Hepatic stellate cell (primary cell): Measurements from ENCODE around the gene DSEL.

Experiments used
- DNase-seq: peaks from one replicate; pipeline ENCODE4 v3.0.0; 2011; ENCODE audit warnings: low spot score

Gene DSEL

DNA sequence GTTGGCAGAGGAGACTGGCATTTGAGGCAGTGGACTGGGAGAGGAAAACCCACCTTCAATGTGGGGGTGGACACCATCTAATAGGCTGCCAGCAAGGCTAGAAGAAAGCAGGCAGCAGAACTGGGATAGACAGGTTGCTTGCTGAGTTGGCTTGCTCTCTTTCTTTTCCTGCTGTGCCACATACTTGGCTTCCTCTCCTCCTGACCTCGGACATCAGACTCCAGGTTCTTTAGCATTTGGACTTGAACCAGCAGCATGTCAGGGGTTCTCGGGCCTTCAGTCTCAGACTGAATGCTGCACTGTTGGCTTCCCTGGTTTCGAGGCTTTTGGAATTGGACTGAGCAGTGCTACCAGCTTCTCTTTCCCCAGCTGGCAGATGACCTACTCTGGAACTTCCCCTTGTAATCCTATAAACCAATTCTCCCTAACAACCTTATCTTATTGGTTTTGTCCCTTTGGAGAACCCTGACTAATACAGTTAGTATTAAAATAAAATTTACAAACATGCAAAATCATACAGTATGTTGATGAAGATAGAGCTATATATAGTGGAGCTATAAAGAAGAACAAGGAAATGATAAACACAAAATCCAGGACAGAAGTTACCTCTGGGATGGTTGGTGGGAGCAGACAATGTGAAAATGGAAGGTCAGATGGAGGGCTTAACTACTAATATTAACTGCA is 15.9 kb downstream of the DSEL start:
- no peak for DNase-seq

DNA sequence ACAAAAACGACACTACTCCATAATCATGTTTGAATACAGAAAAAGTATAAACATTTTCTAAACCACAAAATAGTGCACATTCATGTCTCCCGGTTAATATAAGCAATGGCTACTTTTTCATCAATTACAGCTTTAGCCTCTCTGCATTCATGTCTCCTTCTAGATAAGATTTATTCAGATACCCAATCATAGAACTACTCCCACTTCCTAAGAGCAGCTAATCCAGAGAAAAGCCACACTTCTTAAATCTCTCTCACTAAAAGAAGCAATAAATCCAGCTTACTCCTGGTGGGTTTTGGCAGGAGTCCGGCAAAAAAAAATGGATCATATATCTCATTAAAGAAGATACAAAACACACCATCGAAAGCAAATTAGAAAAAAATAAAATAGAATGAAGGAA is 20.1 kb downstream of the DSEL start:
- DNase-seq: no peak

DNA sequence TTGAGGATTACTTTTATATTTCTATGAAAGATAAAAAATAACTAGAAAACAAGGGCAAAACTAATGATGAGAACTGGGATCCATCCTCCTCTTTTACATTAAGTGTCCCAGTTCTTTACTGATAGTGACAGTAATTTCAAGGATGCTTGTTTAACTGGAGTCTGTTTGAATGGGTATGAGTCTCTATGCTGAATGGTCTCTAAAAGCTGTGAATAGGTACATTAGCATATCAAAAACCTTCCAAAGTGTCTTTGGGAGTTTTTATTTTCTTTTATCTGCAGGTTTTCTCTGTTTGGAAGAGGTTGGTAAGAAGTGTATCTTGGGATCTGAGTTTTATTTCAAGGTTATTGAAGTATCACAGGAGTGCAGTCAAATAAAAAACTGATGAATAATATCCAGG is 30.0 kb downstream of the DSEL start:
- no peak for DNase-seq

DNA sequence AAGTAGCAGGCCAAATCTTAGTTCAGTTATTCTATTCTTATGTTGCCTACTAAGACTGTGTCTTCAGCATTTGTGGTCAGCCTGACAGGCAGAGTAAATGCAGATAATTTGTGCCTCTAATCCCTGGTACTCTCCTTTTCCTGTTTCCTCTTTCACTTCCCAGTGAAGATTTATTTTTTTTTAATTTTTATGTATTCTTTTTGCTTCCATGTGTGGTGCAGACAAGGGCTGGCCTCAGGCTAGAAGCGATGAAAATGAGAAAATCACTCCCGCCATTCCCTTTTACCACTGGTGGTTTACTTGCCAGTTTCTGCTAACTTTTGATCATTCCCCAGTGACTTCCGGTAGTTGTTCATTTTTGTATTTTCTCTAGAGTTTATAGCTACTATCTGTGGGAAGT is 30.9 kb downstream of the DSEL start:
- DNase-seq: no peak

DNA sequence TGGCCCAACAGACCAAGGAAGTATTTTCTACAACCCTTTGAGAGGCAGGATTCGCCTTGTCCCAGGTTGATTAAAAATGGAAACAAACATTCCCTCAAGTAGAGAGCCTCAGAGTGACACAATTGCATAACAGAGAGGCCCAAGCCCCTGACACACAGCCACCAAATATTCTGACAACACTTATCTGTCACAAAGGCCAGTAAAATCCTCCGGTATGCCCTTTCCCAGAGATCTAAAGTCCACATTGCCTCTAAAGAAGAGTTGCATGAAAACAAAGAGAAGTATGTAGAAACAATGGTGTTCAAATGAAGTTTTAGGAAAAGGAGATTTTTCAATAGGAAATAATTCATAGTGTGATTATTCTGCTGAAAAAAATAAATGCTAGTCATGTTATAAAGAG is 32.1 kb downstream of the DSEL start:
- no peak for DNase-seq

DNA sequence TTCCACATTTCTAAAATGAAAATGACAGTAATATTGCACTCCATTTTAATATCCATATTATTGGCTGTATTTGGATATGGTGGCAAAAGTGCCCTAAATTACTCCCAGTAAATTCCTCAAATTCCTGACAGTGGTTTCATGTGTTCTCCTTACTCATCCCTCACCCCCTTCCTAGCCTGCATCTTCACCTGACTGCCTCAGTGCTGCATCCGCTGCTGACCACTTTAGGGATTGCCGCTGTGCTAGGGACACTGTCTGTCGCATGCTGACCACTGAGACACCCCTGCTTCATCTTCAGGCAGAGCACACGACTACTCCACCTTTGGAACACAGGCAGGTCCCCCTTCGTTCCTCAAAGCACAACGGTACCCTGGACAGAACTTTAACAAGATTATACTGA is 32.6 kb downstream of the DSEL start:
- no peak for DNase-seq

DNA sequence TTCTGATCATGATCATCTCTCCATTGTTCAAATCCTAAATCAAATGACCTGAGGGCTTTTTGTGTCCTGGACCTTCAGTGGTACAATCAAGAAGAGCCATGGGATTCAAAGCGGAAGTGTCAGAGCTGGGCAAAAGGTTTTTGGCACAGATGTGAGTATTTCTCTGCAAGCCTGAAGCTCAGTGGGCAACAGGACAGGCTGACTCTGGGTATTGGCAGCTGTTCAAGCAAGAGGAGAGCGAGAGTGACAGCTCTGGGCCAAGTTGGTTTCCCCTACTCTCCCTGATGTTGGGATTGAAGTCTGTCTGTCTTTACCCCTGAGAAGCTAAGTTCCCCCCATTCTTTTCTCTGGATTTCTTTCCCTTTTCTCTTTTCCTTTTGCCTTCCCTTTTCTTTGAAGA is 33.3 kb downstream of the DSEL start:
- DNase-seq: no peak

DNA sequence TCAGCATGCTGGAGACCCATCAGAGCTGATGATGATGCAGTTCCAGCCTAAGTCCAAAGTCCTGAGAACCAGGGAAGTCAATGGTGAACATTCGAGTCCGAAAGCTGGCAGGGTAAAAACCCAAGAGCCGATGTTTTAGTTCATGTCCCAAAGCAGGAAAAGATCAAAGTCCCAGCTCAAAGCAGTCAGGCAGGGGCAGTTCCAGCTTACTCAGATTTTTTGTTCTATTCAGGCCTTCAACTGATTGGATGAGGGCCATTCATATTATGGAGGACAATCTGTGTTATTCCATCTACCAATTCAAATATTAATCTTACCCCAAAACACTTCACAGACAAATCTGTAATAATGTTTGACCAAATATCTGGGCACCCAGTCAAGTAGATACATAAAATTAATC is 38.3 kb downstream of the DSEL start:
- no peak for DNase-seq

DNA sequence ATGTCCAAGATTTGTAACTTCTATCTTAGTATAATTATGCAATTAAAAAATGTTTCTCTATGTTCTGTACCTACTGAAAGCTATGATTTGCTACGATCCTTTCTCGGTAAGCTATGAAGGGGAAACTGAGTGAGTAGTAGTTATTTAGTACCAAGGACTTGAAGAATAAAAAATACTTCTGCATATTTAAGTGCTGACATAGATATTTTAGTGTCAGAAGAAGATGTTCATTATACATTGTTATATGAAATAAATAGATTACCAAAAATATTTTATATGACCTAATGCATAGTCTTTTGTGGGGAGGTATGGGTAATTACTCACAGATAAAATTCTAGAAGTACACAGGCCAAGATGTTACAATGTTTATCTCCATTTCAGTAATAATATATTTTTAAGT is 39.0 kb downstream of the DSEL start:
- no peak for DNase-seq

DNA sequence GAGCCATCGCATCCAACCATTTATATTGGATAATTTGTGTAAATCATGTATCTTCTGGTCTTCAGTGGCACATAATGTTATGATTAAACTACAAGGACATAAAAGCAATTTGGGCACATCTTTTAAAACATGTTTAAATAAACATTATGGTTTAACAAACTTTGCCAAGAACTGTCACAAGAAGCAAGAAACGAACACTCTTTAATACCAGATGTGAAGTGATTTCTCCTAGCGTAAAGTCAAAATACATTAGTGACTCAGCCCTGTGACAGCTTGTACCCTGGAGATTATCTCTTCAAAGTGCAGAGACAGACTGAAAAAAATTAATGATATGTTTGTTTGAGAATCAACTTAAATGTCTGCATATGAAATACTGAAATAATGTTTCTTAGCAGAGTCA is 39.9 kb downstream of the DSEL start:
- DNase-seq: no peak

DNA sequence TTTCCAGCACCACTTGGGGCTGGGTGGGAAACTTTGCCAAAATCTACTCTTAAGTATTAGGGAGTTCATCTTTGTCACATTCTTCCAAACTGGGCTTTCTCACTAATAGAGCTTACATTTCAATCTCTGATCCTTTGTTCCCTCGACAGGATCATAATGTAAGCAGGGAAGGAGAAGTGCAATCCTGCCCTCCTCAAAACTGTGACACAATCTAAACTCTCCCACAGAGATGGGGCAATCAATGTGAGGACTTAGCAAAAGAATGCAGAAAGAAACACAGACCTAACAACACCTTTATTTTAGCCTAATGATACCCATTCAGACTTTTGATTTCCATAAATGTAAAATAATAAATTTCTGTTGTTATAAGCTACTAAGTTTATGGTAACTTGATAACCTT is 40.8 kb downstream of the DSEL start:
- no peak for DNase-seq

DNA sequence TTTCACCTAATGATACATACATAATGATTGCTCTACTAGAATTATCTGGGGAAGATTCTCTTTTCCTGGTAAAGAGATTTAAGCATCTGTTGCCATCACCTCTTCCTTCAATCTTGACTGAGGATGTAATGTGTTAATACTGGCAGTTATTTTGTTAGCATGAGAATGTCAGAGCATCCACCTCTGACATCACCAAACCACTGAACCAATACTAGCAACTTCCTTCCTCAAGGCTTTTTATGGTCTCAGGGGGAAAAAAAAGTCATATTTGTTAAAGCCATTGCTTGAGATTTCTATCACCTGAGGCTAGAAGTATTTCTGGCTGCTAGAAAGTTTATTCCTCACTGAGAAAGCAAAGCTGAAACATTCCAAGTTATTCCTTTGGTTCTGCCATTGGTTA is 48.5 kb downstream of the DSEL start:
- no peak for DNase-seq

DNA sequence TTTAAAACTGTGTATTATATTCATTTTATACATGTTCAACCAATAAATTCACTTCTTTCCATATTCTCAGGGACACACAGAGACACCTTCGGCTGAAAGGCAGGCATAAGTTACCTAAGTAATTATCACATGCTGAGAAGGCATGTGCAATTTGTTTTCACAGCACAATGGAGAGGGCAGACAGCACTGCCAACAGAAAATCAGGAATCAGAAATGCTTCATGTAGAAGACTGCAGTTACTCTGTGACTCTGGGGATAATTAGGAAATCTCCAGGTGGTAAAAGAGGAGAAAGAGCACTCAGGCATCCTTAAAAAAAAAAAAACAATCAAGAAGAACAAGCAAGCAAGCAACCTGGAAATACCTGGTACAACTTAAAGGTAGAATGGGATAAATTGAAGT is 49.3 kb downstream of the DSEL start:
- DNase-seq: no peak

DNA sequence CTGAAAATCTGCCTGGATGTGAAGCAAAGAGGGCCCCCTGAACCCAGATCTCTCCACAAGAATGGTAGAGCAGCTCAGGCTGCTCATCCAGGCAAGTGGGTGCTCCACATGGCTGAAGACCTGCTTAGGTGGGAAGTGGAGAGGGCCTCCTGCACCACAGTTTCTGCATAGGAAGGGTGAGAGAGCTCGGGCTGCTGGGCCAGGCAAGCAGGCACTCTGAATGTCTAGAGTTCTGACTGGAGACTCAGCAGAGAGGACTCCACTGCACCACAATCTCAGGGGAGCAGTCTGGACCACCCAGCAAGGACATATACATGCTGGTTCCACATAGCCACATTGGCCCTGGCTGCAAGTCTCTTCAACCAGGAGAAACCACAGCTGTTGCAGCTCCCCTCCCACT is 52.0 kb downstream of the DSEL start:
- DNase-seq: no peak

DNA sequence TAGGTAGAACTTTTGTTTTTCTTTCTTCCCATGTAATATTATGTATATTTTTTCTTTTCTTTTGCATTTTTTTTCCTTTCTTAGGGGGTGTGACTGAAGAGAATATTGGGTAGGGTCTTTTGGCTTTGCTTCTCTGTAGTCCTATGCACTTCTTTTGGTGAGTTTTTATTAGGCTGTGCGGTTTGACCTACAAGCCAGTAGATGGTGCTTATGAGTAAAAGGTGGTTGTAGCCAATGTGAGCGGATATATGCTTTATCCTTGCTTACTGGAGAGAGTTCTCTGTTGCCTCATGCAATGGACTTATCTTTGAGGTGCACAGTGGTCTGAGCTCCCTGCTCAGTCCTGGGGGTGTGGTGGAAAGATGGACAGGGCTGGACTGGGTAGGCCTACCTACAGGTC is 52.7 kb downstream of the DSEL start:
- no peak for DNase-seq

DNA sequence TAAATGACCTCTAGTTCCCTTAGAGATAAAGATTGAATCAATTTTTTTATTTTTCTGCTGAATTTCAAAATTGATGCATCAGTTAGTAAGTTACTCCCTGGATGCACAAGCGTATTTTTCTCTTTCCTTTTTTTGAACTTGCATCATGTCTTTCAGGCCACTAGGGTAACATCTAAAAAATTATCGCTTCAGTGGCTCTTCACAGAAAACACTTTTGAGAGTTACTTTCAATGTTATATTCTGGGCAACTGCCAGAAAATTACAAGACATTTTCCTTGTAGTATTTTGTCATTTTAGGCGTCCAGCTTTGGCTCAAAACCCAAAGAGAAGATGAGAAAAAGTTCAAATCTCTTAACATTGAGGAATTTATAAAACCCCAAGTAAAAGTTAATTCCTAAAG is 59.8 kb downstream of the DSEL start:
- DNase-seq: no peak
